SHP77 treated with DMSO at 0.1 percent for 48 hours (cell line): ENCODE measurements around the gene C19orf73.
A peak's percentile ranks its signal among the peaks of the same experiment; 100 is the strongest.

Experiments used
- DNase-seq: peaks from one replicate; lab custom pipeline; 2025; lab: John Stamatoyannopoulos, UW

C19orf73 gene

GRCh38 chr19:49101160-49101559 lies 17.8 kb downstream of the C19orf73 start:
- no peak for DNase-seq

GRCh38 chr19:49098795-49099194 lies 20.1 kb downstream of the C19orf73 start:
- DNase-seq = no peak

- peak; percentile 52 for DNase-seq
Observed at GRCh38 chr19:49097453-49098288, 21.3 kb downstream of the C19orf73 start.

GRCh38 chr19:49094505-49095482 lies 24.1 kb downstream of the C19orf73 start:
- DNase-seq = no peak

GRCh38 chr19:49092686-49093085 lies 26.3 kb downstream of the C19orf73 start:
- DNase-seq = no peak

- DNase-seq = no peak
Observed at GRCh38 chr19:49091391-49092038, 27.4 kb downstream of the C19orf73 start.

- no peak for DNase-seq
Observed at GRCh38 chr19:49086296-49086695, 32.6 kb downstream of the C19orf73 start.

GRCh38 chr19:49085868-49086232 lies 33.1 kb downstream of the C19orf73 start:
- no peak for DNase-seq

- DNase-seq = peak; percentile 98
Observed at GRCh38 chr19:49085020-49085867, 33.7 kb downstream of the C19orf73 start, which contains the start of gene SNRNP70. SNRNP70 (plus strand) TSS chr19:49085451; CDS start chr19:49086415, 964 bp downstream.

GRCh38 chr19:49084206-49085019 lies 34.5 kb downstream of the C19orf73 start:
- DNase-seq = peak; percentile 4

GRCh38 chr19:49081273-49081672 lies 37.7 kb downstream of the C19orf73 start:
- DNase-seq = no peak

- DNase-seq = no peak
Observed at GRCh38 chr19:49080392-49080791, 38.6 kb downstream of the C19orf73 start.

GRCh38 chr19:49074869-49075268 lies 44.1 kb downstream of the C19orf73 start:
- peak; percentile 24 for DNase-seq

GRCh38 chr19:49073514-49074378 lies 45.2 kb downstream of the C19orf73 start:
- DNase-seq = peak; percentile 2

GRCh38 chr19:49071860-49072547 lies 46.9 kb downstream of the C19orf73 start:
- no peak for DNase-seq

- no peak for DNase-seq
Observed at GRCh38 chr19:49070416-49070815, 48.5 kb downstream of the C19orf73 start.

GRCh38 chr19:49069026-49069425 lies 49.9 kb downstream of the C19orf73 start:
- DNase-seq = no peak
